SK-N-SH (cell line): ENCODE measurements around the gene RASSF3.

Experiments used
- FOXJ3 ChIP-seq: sonication (generic); formaldehyde crosslinking; IDR thresholded peaks from 2 replicates; pipeline ENCODE4 v1.5.1; 2020; ENCODE audit warnings: mild to moderate bottlenecking, missing genetic modification reagents
- GATA2 ChIP-seq: sonication (generic); formaldehyde crosslinking; IDR thresholded peaks from 2 replicates; pipeline ENCODE4 v1.5.0; 2020; ENCODE audit warnings: mild to moderate bottlenecking, missing genetic modification reagents
- JUND ChIP-seq: IDR thresholded peaks from 2 replicates; pipeline ENCODE4 v1.4.0; 2012
- MXI1 ChIP-seq: IDR thresholded peaks from 2 replicates; pipeline ENCODE4 v1.6.1; 2012; ENCODE audit warnings: mild to moderate bottlenecking, low read depth, low read length, improper control_type of control experiment
- RAD21 ChIP-seq: IDR thresholded peaks from 2 replicates; pipeline ENCODE4 v1.6.1; 2012; ENCODE audit warnings: mild to moderate bottlenecking, low read length
- SMC3 ChIP-seq: IDR thresholded peaks from 2 replicates; pipeline ENCODE4 v1.6.1; 2012; ENCODE audit warnings: low read depth, low read length, improper control_type of control experiment
- TAF1 ChIP-seq: IDR thresholded peaks from 2 replicates; pipeline ENCODE4 v1.6.1; 2012; ENCODE audit warnings: low read depth, mild to moderate bottlenecking, low read length, moderate library complexity, borderline replicate concordance
- USF2 ChIP-seq: fragments of 150-350 bp; IDR thresholded peaks from 2 replicates; pipeline ENCODE4 v1.6.1; 2017; ENCODE audit warnings: antibody characterized with exemption, low read length, low read depth, borderline replicate concordance
- YY1 ChIP-seq: IDR thresholded peaks from 2 replicates; pipeline ENCODE4 v1.4.0; 2012; ENCODE audit warnings: low read depth, mild to moderate bottlenecking
- TF ChIP-seq, protein P1 (sequence below): IDR thresholded peaks from 2 replicates; pipeline ENCODE4 v1.4.0; 2012; ENCODE audit warnings: low read depth, borderline replicate concordance
- TF ChIP-seq, protein P2 (sequence below): fragments of 200-600 bp; sonication (generic); IDR thresholded peaks from 2 replicates; pipeline ENCODE4 v1.6.1; 2017; ENCODE audit warnings: antibody characterized with exemption, mild to moderate bottlenecking, moderate library complexity
- TF ChIP-seq, protein P3 (sequence below): IDR thresholded peaks from 2 replicates; pipeline ENCODE4 v1.4.0; 2012; ENCODE audit warnings: low read depth

DNA sequence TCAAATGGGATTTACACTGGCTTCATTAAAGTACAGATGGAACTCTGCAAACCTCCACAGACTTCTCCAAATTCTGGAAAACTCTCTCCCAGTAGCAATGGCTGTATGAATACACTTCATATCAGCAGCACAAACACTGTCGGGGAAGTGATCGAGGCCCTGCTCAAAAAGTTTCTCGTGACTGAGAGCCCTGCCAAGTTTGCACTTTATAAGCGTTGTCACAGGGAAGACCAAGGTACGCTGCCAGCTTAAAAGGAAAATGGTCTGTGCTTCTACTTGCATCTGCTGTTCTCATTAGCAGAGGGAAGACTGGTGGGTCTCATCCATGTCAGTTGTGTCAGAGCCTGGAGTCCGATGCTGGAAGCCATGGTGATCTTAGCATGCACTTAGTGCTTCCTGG lies 77.9 kb downstream of the RASSF3 start:
- TF ChIP-seq MXI1 = no peak
- TF ChIP-seq, protein P1, sequence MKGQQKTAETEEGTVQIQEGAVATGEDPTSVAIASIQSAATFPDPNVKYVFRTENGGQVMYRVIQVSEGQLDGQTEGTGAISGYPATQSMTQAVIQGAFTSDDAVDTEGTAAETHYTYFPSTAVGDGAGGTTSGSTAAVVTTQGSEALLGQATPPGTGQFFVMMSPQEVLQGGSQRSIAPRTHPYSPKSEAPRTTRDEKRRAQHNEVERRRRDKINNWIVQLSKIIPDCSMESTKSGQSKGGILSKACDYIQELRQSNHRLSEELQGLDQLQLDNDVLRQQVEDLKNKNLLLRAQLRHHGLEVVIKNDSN = no peak
- TF ChIP-seq, protein P2, sequence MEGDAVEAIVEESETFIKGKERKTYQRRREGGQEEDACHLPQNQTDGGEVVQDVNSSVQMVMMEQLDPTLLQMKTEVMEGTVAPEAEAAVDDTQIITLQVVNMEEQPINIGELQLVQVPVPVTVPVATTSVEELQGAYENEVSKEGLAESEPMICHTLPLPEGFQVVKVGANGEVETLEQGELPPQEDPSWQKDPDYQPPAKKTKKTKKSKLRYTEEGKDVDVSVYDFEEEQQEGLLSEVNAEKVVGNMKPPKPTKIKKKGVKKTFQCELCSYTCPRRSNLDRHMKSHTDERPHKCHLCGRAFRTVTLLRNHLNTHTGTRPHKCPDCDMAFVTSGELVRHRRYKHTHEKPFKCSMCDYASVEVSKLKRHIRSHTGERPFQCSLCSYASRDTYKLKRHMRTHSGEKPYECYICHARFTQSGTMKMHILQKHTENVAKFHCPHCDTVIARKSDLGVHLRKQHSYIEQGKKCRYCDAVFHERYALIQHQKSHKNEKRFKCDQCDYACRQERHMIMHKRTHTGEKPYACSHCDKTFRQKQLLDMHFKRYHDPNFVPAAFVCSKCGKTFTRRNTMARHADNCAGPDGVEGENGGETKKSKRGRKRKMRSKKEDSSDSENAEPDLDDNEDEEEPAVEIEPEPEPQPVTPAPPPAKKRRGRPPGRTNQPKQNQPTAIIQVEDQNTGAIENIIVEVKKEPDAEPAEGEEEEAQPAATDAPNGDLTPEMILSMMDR = no peak
- TF ChIP-seq RAD21 = no peak
- no peak for TF ChIP-seq TAF1
- TF ChIP-seq, protein P3, sequence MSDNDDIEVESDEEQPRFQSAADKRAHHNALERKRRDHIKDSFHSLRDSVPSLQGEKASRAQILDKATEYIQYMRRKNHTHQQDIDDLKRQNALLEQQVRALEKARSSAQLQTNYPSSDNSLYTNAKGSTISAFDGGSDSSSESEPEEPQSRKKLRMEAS = no peak
- no peak for TF ChIP-seq FOXJ3 (CRISPR knock-in tag)
- no peak for TF ChIP-seq YY1
- no peak for TF ChIP-seq JUND
- no peak for TF ChIP-seq USF2
- TF ChIP-seq SMC3 = no peak
- TF ChIP-seq GATA2 = no peak
